T-helper 2 cell treated with Interferon-gamma antibody and Interleukin-4, amounts not matched to agents 5 μg/mL and 100 μg/mL, for 36 hours (primary cell): ENCODE data around the gene TMOD4.
A peak's percentile ranks its signal among the peaks of the same experiment; 100 is the strongest.
"Not testable (repeated sequence)": the region's sequence is repeated elsewhere in the genome, so short reads cannot be mapped to it uniquely, and the experiment has no call there.

Experiments
- DNase-seq: peaks from one replicate; pipeline ENCODE4 v3.0.0; 2021; ENCODE audit warnings: low spot score
- H3K27ac Mint-ChIP-seq: one replicate; pipeline ENCODE4 v1.8.0; 2021; ENCODE audit warnings: mild to moderate bottlenecking, mixed read lengths
- H3K27me3 Mint-ChIP-seq: one replicate; pipeline ENCODE4 v1.8.0; 2021; ENCODE audit warnings: low read depth, mixed read lengths
- H3K36me3 Mint-ChIP-seq: one replicate; pipeline ENCODE4 v1.8.0; 2021; ENCODE audit warnings: low read depth, mixed read lengths
- H3K4me1 Mint-ChIP-seq: one replicate; pipeline ENCODE4 v1.8.0; 2021; ENCODE audit warnings: low read depth, mixed read lengths
- H3K4me3 Mint-ChIP-seq: one replicate; pipeline ENCODE4 v1.8.0; 2022; ENCODE audit warnings: mild to moderate bottlenecking, moderate library complexity, mixed read lengths
- H3K9me3 Mint-ChIP-seq: one replicate; pipeline ENCODE4 v1.8.0; 2021; ENCODE audit warnings: mixed read lengths

The TMOD4 gene

DNA sequence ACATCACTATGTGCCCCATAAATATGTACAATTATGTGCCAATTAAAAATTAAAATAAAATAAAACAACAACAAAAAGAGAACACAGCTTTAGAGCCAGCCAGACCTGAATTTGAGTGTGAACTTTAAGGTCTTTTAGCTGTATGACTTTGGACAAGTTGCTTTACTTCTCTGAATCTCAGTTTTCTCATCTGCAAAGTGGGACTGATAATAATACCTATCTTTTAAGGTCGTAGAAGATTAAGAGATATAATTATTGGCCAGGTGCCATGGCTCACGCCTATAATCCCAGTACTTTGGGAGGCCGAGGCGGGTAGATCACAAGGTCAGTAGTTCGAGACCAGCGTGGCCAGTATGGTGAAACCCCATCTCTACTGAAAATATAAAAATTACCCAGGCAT is 17.5 kb upstream of the TMOD4 start:
- Mint-ChIP-seq H3K36me3 (peaks cover 4% of the 10 kb centered on the region), H3K4me1 (peaks cover 25% of the 10 kb centered on the region), H3K9me3 (no peaks in the 10 kb centered on the region)

GRCh38 chr1:151192047-151192446 is 16.3 kb upstream of the TMOD4 start:
- peaks cover 9% of the 10 kb centered on the region for H3K27me3 Mint-ChIP-seq
- no peaks in the 10 kb centered on the region for H3K9me3 Mint-ChIP-seq
- no peak overlapping the region for H3K4me3 Mint-ChIP-seq
- H3K4me1 Mint-ChIP-seq = peaks cover 21% of the 10 kb centered on the region
- no peak for DNase-seq
- H3K36me3 Mint-ChIP-seq = peaks cover 4% of the 10 kb centered on the region
- no peak overlapping the region for H3K27ac Mint-ChIP-seq

More for the DNA sequence above, 17.5 kb upstream of the TMOD4 start:
- no peak overlapping the region for H3K4me3 Mint-ChIP-seq
- H3K27ac Mint-ChIP-seq = no peak overlapping the region
- no peak for DNase-seq
- H3K27me3 Mint-ChIP-seq = peaks cover 9% of the 10 kb centered on the region

- peaks cover 9% of the 10 kb centered on the region for H3K27me3 Mint-ChIP-seq
- H3K4me3 Mint-ChIP-seq = peak within 1 kb of the TSS; percentile 98
- H3K4me1 Mint-ChIP-seq = peaks cover 19% of the 10 kb centered on the region
- DNase-seq = peak; percentile 88
- H3K27ac Mint-ChIP-seq = peak within 1 kb of the TSS; percentile 96
- peaks cover 14% of the 10 kb centered on the region for H3K36me3 Mint-ChIP-seq
- no peaks in the 10 kb centered on the region for H3K9me3 Mint-ChIP-seq
Observed at GRCh38 chr1:151189637-151190445, 14.1 kb upstream of the TMOD4 start, which contains the start of gene VPS72. TSS of gene VPS72 (minus strand) at chr1:151190197. CDS start at chr1:151190121, 76 bp downstream.

DNA sequence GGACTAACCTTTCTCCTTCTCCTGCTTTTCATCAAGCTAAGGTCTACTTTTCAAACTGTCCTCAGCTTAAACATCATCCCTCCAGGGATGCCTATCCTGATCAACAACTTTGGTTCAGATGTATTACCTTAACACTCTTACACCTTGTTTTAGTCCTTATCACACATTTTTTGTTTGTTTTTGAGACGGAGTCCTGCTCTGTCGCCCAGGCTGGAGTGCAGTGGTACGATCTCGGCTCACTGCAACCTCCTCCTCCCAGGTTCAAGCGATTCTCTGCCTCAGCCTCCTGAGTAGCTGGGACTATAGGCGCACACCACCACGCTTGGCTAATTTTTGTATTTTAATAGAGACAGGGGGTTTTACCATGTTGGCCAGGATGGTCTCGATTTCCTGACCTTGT is 12.9 kb upstream of the TMOD4 start:
- not testable (repeated sequence) for H3K27me3 Mint-ChIP-seq, DNase-seq, H3K9me3 Mint-ChIP-seq
- H3K27ac Mint-ChIP-seq = peak overlapping the region; percentile 32
- H3K36me3 Mint-ChIP-seq = peaks cover 21% of the 10 kb centered on the region
- peaks cover 19% of the 10 kb centered on the region for H3K4me1 Mint-ChIP-seq
- peak overlapping the region; percentile 98 for H3K4me3 Mint-ChIP-seq

GRCh38 chr1:151187205-151187604 is 11.4 kb upstream of the TMOD4 start:
- Mint-ChIP-seq H3K27me3 (no peaks in the 10 kb centered on the region), H3K4me1 (peaks cover 19% of the 10 kb centered on the region), H3K27ac (no peak overlapping the region), H3K4me3 (no peak overlapping the region), H3K36me3 (peaks cover 31% of the 10 kb centered on the region), H3K9me3 (no peaks in the 10 kb centered on the region)
- DNase-seq = no peak

- Mint-ChIP-seq H3K27me3 (no peaks in the 10 kb centered on the region), H3K27ac (no peak overlapping the region), H3K36me3 (peaks cover 42% of the 10 kb centered on the region), H3K4me1 (peaks cover 12% of the 10 kb centered on the region), H3K9me3 (no peaks in the 10 kb centered on the region), H3K4me3 (no peak overlapping the region)
- DNase-seq = no peak
Observed at GRCh38 chr1:151184211-151184610, 8.4 kb upstream of the TMOD4 start.

- Mint-ChIP-seq H3K27ac (no peak overlapping the region), H3K4me1 (no peaks in the 10 kb centered on the region), H3K9me3 (no peaks in the 10 kb centered on the region), H3K36me3 (peaks cover 44% of the 10 kb centered on the region), H3K27me3 (no peaks in the 10 kb centered on the region), H3K4me3 (no peak overlapping the region)
- no peak for DNase-seq
Observed at GRCh38 chr1:151176514-151177045, 799 bp upstream of the TMOD4 start.

- H3K27me3 Mint-ChIP-seq = no peaks in the 10 kb centered on the region
- no peak overlapping the region for H3K27ac Mint-ChIP-seq
- peaks cover 45% of the 10 kb centered on the region for H3K36me3 Mint-ChIP-seq
- no peaks in the 10 kb centered on the region for H3K9me3 Mint-ChIP-seq
- H3K4me3 Mint-ChIP-seq = no peak overlapping the region
- no peak for DNase-seq
- no peaks in the 10 kb centered on the region for H3K4me1 Mint-ChIP-seq
Observed at GRCh38 chr1:151175041-151175741, 590 bp downstream of the TMOD4 start.

- no peaks in the 10 kb centered on the region for H3K27me3 Mint-ChIP-seq
- peaks cover 6% of the 10 kb centered on the region for H3K4me1 Mint-ChIP-seq
- peaks cover 41% of the 10 kb centered on the region for H3K36me3 Mint-ChIP-seq
- no peak overlapping the region for H3K4me3 Mint-ChIP-seq
- H3K27ac Mint-ChIP-seq = peak overlapping the region; percentile 49
- DNase-seq = no peak
- no peaks in the 10 kb centered on the region for H3K9me3 Mint-ChIP-seq
Observed at GRCh38 chr1:151171190-151171589, 4.6 kb downstream of the TMOD4 start.

DNA sequence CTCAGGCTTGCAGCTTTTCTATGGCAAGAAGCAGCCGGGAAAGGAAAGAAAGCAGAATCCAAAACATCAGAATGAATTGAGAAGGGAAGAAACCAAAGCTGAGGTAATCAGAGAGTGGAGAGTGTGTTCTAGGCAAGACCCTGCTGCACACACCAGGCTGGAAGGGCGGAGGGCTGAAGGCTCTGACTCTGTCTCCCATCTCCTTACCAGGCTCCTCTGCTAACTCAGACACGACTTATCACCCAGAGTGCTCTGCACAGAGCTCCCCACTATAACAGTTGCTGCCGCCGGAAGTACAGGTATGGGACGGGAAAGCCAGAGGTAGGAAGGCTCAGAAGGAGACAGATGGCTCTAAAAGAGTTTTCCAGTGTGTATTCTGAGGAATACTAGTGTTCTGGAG is 8.7 kb downstream of the TMOD4 start:
- peaks cover 2% of the 10 kb centered on the region for H3K27me3 Mint-ChIP-seq
- peaks cover 48% of the 10 kb centered on the region for H3K36me3 Mint-ChIP-seq
- H3K4me3 Mint-ChIP-seq = peak overlapping the region; percentile 91
- no peaks in the 10 kb centered on the region for H3K9me3 Mint-ChIP-seq
- no peak for DNase-seq
- H3K4me1 Mint-ChIP-seq = peaks cover 27% of the 10 kb centered on the region
- peak overlapping the region; percentile 92 for H3K27ac Mint-ChIP-seq

DNA sequence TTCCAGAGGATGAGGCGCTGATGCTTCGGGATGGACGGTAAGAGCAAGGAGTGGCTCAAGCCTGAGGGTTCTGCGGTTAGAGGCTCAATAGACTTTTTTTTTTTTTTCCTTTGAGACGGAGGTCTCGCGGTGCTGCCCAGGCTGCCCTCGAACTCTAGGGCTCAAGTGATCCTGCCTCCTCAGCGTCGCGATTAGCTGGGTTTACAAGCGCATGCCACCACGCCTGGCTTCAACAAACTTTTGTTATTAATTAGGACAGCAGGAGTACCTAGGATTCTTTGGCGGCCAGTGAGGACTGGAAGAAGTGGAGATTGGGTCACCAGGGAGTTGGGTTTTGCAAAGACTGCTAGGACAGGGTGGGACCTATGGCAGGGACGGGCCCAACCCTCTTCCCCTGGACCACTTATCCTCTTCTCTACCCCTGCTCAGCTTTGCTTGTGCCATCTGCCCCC is 9.2 kb downstream of the TMOD4 start:
- Mint-ChIP-seq H3K27ac (peak overlapping the region; percentile 92), H3K36me3 (peaks cover 46% of the 10 kb centered on the region), H3K27me3 (peaks cover 2% of the 10 kb centered on the region), H3K4me1 (peaks cover 32% of the 10 kb centered on the region), H3K4me3 (peak overlapping the region; percentile 91), H3K9me3 (no peaks in the 10 kb centered on the region)
- no peak for DNase-seq

- peak; percentile 97 for DNase-seq
- peak within 1 kb of the TSS; percentile 92 for H3K27ac Mint-ChIP-seq
- peaks cover 2% of the 10 kb centered on the region for H3K27me3 Mint-ChIP-seq
- H3K4me1 Mint-ChIP-seq = peaks cover 34% of the 10 kb centered on the region
- H3K9me3 Mint-ChIP-seq = no peaks in the 10 kb centered on the region
- H3K4me3 Mint-ChIP-seq = peak within 1 kb of the TSS; percentile 91
- H3K36me3 Mint-ChIP-seq = peaks cover 42% of the 10 kb centered on the region
Observed at GRCh38 chr1:151165738-151166504, 9.9 kb downstream of the TMOD4 start, which contains the start of the genes LYSMD1 and SCNM1. TSS of gene LYSMD1 (minus strand) at chr1:151165902. CDS start at chr1:151165258, 644 bp downstream. TSS of gene SCNM1 (plus strand) at chr1:151166144. CDS start at chr1:151166153, 9 bp downstream.

DNA sequence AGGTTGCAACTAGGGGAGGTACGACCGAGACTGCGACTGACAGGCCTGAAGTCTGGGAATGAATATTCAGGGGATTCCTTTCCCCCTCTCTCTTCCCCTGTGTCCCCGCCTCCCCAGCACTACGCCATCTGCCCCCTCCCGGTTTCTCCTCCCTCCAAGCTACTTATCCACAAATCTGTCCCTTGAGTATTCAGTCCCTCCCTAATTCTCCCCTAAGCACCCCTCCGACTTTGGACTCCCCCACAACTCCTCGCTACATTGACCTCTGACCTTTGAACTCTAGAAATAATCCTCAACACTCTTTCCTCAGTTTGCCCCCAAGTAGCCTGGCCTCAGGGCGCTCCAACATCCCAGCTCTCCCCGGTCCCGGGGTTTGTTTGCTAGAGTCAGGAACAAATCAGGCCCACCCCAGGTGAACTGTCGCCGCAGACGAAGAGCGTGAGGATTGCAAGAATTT is 10.5 kb downstream of the TMOD4 start:
- Mint-ChIP-seq H3K36me3 (peaks cover 40% of the 10 kb centered on the region), H3K9me3 (no peaks in the 10 kb centered on the region), H3K27me3 (peaks cover 2% of the 10 kb centered on the region), H3K4me1 (peaks cover 34% of the 10 kb centered on the region), H3K27ac (peak overlapping the region; percentile 92), H3K4me3 (peak overlapping the region; percentile 91)
- DNase-seq = no peak
